HUES48 (cell line): ENCODE measurements around the gene SLC39A6.
"Not testable (repeated sequence)": the region's sequence is repeated elsewhere in the genome, so short reads cannot be mapped to it uniquely, and the experiment has no call there.

Source experiments
- H3K27ac ChIP-seq: one replicate; pipeline ENCODE4 v1.7.0; 2013; ENCODE audit warnings: low read depth, low read length, inconsistent platforms
- H3K27me3 ChIP-seq: 2 replicates; pipeline ENCODE4 v1.6.1; 2013; ENCODE audit warnings: mild to moderate bottlenecking, low read length; ENCODE audit not compliant: control insufficient read depth, insufficient read depth
- H3K36me3 ChIP-seq: 2 replicates; pipeline ENCODE4 v1.6.1; 2013; ENCODE audit warnings: low read length; ENCODE audit not compliant: control insufficient read depth, insufficient read depth
- H3K4me1 ChIP-seq: 2 replicates; pipeline ENCODE4 v1.6.1; 2013; ENCODE audit warnings: mild to moderate bottlenecking, low read length; ENCODE audit not compliant: control insufficient read depth, insufficient read depth
- H3K4me3 ChIP-seq: 2 replicates; pipeline ENCODE4 v1.5.1; 2013; ENCODE audit warnings: mild to moderate bottlenecking, low read depth, low read length
- H3K9ac ChIP-seq: 2 replicates; pipeline ENCODE4 v1.6.1; 2013; ENCODE audit warnings: mild to moderate bottlenecking, low read depth, low read length, moderate library complexity
- H3K9me3 ChIP-seq: 2 replicates; pipeline ENCODE4 v1.6.1; 2013; ENCODE audit warnings: low read length; ENCODE audit not compliant: control insufficient read depth, insufficient read depth

SLC39A6 gene

GRCh38 chr18:36095936-36096519 lies 33.1 kb downstream of the SLC39A6 start:
- H3K9ac ChIP-seq = no peak overlapping the region
- no peak overlapping the region for H3K4me3 ChIP-seq
- H3K4me1 ChIP-seq = no peaks in the 10 kb centered on the region
- no peaks in the 10 kb centered on the region for H3K36me3 ChIP-seq
- no peaks in the 10 kb centered on the region for H3K27me3 ChIP-seq
- no peak overlapping the region for H3K27ac ChIP-seq
- H3K9me3 ChIP-seq = no peaks in the 10 kb centered on the region

GRCh38 chr18:36094431-36094830 lies 34.7 kb downstream of the SLC39A6 start:
- Histone ChIP-seq H3K4me1 (no peaks in the 10 kb centered on the region), H3K27ac (no peak overlapping the region), H3K9me3 (no peaks in the 10 kb centered on the region), H3K4me3 (no peak overlapping the region), H3K27me3 (no peaks in the 10 kb centered on the region), H3K36me3 (no peaks in the 10 kb centered on the region), H3K9ac (no peak overlapping the region)

GRCh38 chr18:36092116-36092515 lies 37.0 kb downstream of the SLC39A6 start:
- H3K4me3 ChIP-seq, H3K9ac ChIP-seq, H3K27ac ChIP-seq, H3K27me3 ChIP-seq, H3K9me3 ChIP-seq, H3K4me1 ChIP-seq, H3K36me3 ChIP-seq: not testable (repeated sequence)

GRCh38 chr18:36089001-36089400 lies 40.1 kb downstream of the SLC39A6 start:
- Histone ChIP-seq H3K9ac (no peak overlapping the region), H3K27ac (no peak overlapping the region), H3K4me1 (no peaks in the 10 kb centered on the region), H3K4me3 (no peak overlapping the region), H3K27me3 (no peaks in the 10 kb centered on the region), H3K36me3 (no peaks in the 10 kb centered on the region), H3K9me3 (no peaks in the 10 kb centered on the region)

- no peaks in the 10 kb centered on the region for H3K4me1 ChIP-seq
Observed at GRCh38 chr18:36088256-36088655, 40.9 kb downstream of the SLC39A6 start.

GRCh38 chr18:36086186-36086585 lies 43.0 kb downstream of the SLC39A6 start:
- no peak overlapping the region for H3K27ac ChIP-seq
- no peak overlapping the region for H3K4me3 ChIP-seq
- H3K36me3 ChIP-seq = no peaks in the 10 kb centered on the region

More at GRCh38 chr18:36088256-36088655, 40.9 kb downstream of the SLC39A6 start:
- Histone ChIP-seq H3K27me3 (no peaks in the 10 kb centered on the region), H3K9me3 (no peaks in the 10 kb centered on the region), H3K4me3 (no peak overlapping the region), H3K27ac (no peak overlapping the region), H3K9ac (no peak overlapping the region), H3K36me3 (no peaks in the 10 kb centered on the region)

GRCh38 chr18:36085195-36085594 lies 43.9 kb downstream of the SLC39A6 start:
- Histone ChIP-seq H3K27ac (no peak overlapping the region), H3K27me3 (no peaks in the 10 kb centered on the region)

More at GRCh38 chr18:36086186-36086585, 43.0 kb downstream of the SLC39A6 start:
- Histone ChIP-seq H3K9ac (no peak overlapping the region), H3K27me3 (no peaks in the 10 kb centered on the region), H3K9me3 (no peaks in the 10 kb centered on the region), H3K4me1 (no peaks in the 10 kb centered on the region)

GRCh38 chr18:36083729-36084128 lies 45.4 kb downstream of the SLC39A6 start:
- H3K4me3 ChIP-seq = no peak overlapping the region
- H3K27me3 ChIP-seq = no peaks in the 10 kb centered on the region
- no peak overlapping the region for H3K9ac ChIP-seq
- H3K9me3 ChIP-seq = peaks cover 13% of the 10 kb centered on the region; the same call in 1 of the 2 replicates
- no peaks in the 10 kb centered on the region for H3K36me3 ChIP-seq
- H3K27ac ChIP-seq = no peak overlapping the region
- no peaks in the 10 kb centered on the region for H3K4me1 ChIP-seq

More at GRCh38 chr18:36085195-36085594, 43.9 kb downstream of the SLC39A6 start:
- no peak overlapping the region for H3K9ac ChIP-seq
- H3K9me3 ChIP-seq = peaks cover 2% of the 10 kb centered on the region; the same call in 1 of the 2 replicates
- no peaks in the 10 kb centered on the region for H3K36me3 ChIP-seq
- H3K4me1 ChIP-seq = no peaks in the 10 kb centered on the region
- H3K4me3 ChIP-seq = no peak overlapping the region

GRCh38 chr18:36081118-36081517 lies 48.0 kb downstream of the SLC39A6 start:
- not testable (repeated sequence) for H3K9ac ChIP-seq, H3K27ac ChIP-seq, H3K4me3 ChIP-seq, H3K36me3 ChIP-seq, H3K4me1 ChIP-seq, H3K27me3 ChIP-seq
- peaks cover 13% of the 10 kb centered on the region; the same call in 1 of the 2 replicates for H3K9me3 ChIP-seq

GRCh38 chr18:36078751-36079529 lies 50.2 kb downstream of the SLC39A6 start:
- Histone ChIP-seq H3K36me3 (no peaks in the 10 kb centered on the region), H3K27ac (no peak overlapping the region), H3K27me3 (no peaks in the 10 kb centered on the region), H3K4me3 (no peak overlapping the region), H3K4me1 (no peaks in the 10 kb centered on the region), H3K9ac (no peak overlapping the region), H3K9me3 (peaks cover 13% of the 10 kb centered on the region; the same call in 1 of the 2 replicates)

- not testable (repeated sequence) for H3K9ac ChIP-seq, H3K4me3 ChIP-seq, H3K27me3 ChIP-seq, H3K4me1 ChIP-seq, H3K27ac ChIP-seq, H3K36me3 ChIP-seq
- H3K9me3 ChIP-seq = peaks cover 13% of the 10 kb centered on the region; the same call in 1 of the 2 replicates
Observed at GRCh38 chr18:36077764-36078163, 51.4 kb downstream of the SLC39A6 start.
